T-cell (primary cell): ENCODE data around the gene CD160. TPM values are rescaled to one million over a fixed set of nuclear protein-coding genes. Genes with fewer than 3 reads are reported as not detected.
"Not testable (repeated sequence)": the region's sequence is repeated elsewhere in the genome, so short reads cannot be mapped to it uniquely, and the experiment has no call there.

Experiments used
- ATAC-seq, 4 experiments: fragments of 200-7000 bp in 3 of 4; fragments of 150-1000 bp in 1 of 4; cut with Tn5 transposase; replicated peaks in 1 of 4; 1 replicate in 3 of 4; 2 replicates in 1 of 4; pipeline ENCODE4 v1.10.0; 2021; ENCODE audit warnings: moderate library complexity in 3 of 4, mild to moderate bottlenecking in 2 of 4, moderate number of reproducible peaks in 1 of 4
- CTCF ChIA-PET, 2 donors: fragments of 300-600 bp; sonication (Branson Sonifier 250); formaldehyde crosslinking; loops; one replicate each; lab custom pipeline; 2022; ENCODE audit warnings: antibody characterized with exemption in 2 of 2; lab: Charles Lee
- POLR2A ChIA-PET, 2 donors: fragments of 300-600 bp; sonication (Branson Sonifier 250); formaldehyde crosslinking; loops; one replicate each; lab custom pipeline; 2022; ENCODE audit warnings: antibody characterized with exemption in 2 of 2; lab: Charles Lee
- DNase-seq, 35 experiments: peaks; one replicate each; pipeline versions ENCODE4 v3.0.0 to v3.0.0-alpha.2; 2013 to 2023
- H3K27ac ChIP-seq: one replicate; pipeline ENCODE4 v1.5.1; 2013; ENCODE audit warnings: low read length
- H3K27me3 ChIP-seq, 2 experiments: replicated peaks in 1 of 2; 1 replicate in 1 of 2; 2 replicates in 1 of 2; pipeline versions ENCODE4 v1.6.1 to v1.7.0; 2013; ENCODE audit warnings: low read length in 1 of 2, mixed read lengths in 1 of 2; ENCODE audit not compliant: control insufficient read depth in 2 of 2, insufficient read depth in 2 of 2; ENCODE audit errors: extremely low read depth in 1 of 2
- H3K36me3 ChIP-seq, 2 donors: 1 replicate in 1 of 2; 2 replicates in 1 of 2; pipeline versions ENCODE4 v1.6.1 to v1.7.0; 2013; ENCODE audit warnings: low read length in 1 of 2; ENCODE audit not compliant: control insufficient read depth in 2 of 2, insufficient read depth in 1 of 2; ENCODE audit errors: extremely low read depth in 1 of 2
- H3K4me1 ChIP-seq, 2 experiments: 1 replicate in 1 of 2; 2 replicates in 1 of 2; pipeline versions ENCODE4 v1.6.1 to v1.7.0; 2013; ENCODE audit warnings: low read length in 2 of 2, mixed read lengths in 1 of 2; ENCODE audit not compliant: insufficient read depth in 2 of 2, control insufficient read depth in 1 of 2; ENCODE audit errors: extremely low read depth in 1 of 2
- H3K4me3 ChIP-seq, 2 donors: 1 replicate in 1 of 2; 2 replicates in 1 of 2; pipeline versions ENCODE4 v1.5.1 to v1.7.0; 2013; ENCODE audit warnings: mild to moderate bottlenecking in 2 of 2, low read length in 1 of 2, moderate library complexity in 1 of 2; ENCODE audit not compliant: control insufficient read depth in 1 of 2; ENCODE audit errors: extremely low read depth in 1 of 2
- H3K9me3 ChIP-seq: 2 replicates; pipeline ENCODE4 v1.7.0; 2013
- H3K27ac Mint-ChIP-seq, 2 donors: one replicate each; pipeline ENCODE4 v1.8.0; 2020 to 2021; ENCODE audit warnings: mild to moderate bottlenecking in 2 of 2, mixed read lengths in 2 of 2
- H3K27me3 Mint-ChIP-seq, 2 donors: one replicate each; pipeline ENCODE4 v1.8.0; 2021 to 2022; ENCODE audit warnings: mixed read lengths in 2 of 2
- H3K36me3 Mint-ChIP-seq: one replicate; pipeline ENCODE4 v1.8.0; 2021; ENCODE audit warnings: mixed read lengths
- H3K4me1 Mint-ChIP-seq, 3 donors: one replicate each; pipeline ENCODE4 v1.8.0; 2020 to 2022; ENCODE audit warnings: mixed read lengths in 3 of 3, mild to moderate bottlenecking in 1 of 3
- H3K4me3 Mint-ChIP-seq, 3 donors: one replicate each; pipeline ENCODE4 v1.8.0; 2020 to 2022; ENCODE audit warnings: mild to moderate bottlenecking in 3 of 3, mixed read lengths in 3 of 3, moderate library complexity in 3 of 3
- H3K9me3 Mint-ChIP-seq, 3 donors: one replicate each; pipeline ENCODE4 v1.8.0; 2020 to 2022; ENCODE audit warnings: mixed read lengths in 3 of 3
- WGBS: methylation state at CpG from one replicate; pipeline ENCODE4 v1.1.5; 2013; ENCODE audit warnings: missing lambda C conversion rate; ENCODE audit not compliant: insufficient coverage; 5-methylcytosine and 5-hydroxymethylcytosine counted together
- total RNA-seq, 35 experiments: library from RNA in 6 of 35; stranded (reverse) in 6 of 35; fragments of 120-200 nt in 1 of 35; gene quantifications; one replicate each; pipeline versions ENCODE4 v1.2.1 to v1.2.4 and lab custom pipeline; 2013 to 2026

CD160 gene
- total RNA-seq, 5 donors from 2014 or later (not counting 1 experiment from before 2014, with no cell fraction given), result 0.53 to 9.1 (median 1.7) TPM

GRCh38 chr1:145766926-145767325 is 47.6 kb downstream of the CD160 start:
- CTCF ChIA-PET, ATAC-seq, H3K27me3 Mint-ChIP-seq, H3K27ac Mint-ChIP-seq, H3K27ac ChIP-seq, H3K4me3 ChIP-seq, H3K27me3 ChIP-seq, POLR2A ChIA-PET, H3K9me3 ChIP-seq, H3K4me3 Mint-ChIP-seq, H3K4me1 ChIP-seq, H3K9me3 Mint-ChIP-seq, H3K4me1 Mint-ChIP-seq, DNase-seq: not testable (repeated sequence)
- WGBS, result 95% methylated on average over 11 of the region's 29 CpGs
- peaks cover 48% of the 10 kb centered on the region for H3K36me3 Mint-ChIP-seq
- H3K36me3 ChIP-seq, result peaks cover 1 to 16% of the 10 kb centered on the region in 2 donors

- H3K4me3 Mint-ChIP-seq, H3K27ac ChIP-seq, POLR2A ChIA-PET, H3K27me3 Mint-ChIP-seq, H3K9me3 ChIP-seq, H3K4me1 ChIP-seq, H3K27me3 ChIP-seq, H3K4me1 Mint-ChIP-seq, CTCF ChIA-PET, ATAC-seq, H3K4me3 ChIP-seq, H3K9me3 Mint-ChIP-seq, DNase-seq, H3K27ac Mint-ChIP-seq: not testable (repeated sequence)
- H3K36me3 Mint-ChIP-seq, result peaks cover 49% of the 10 kb centered on the region
- WGBS, result 94% methylated on average over 3 of the region's 10 CpGs
- peaks cover 0 to 25% of the 10 kb centered on the region in 2 donors for H3K36me3 ChIP-seq
Observed at GRCh38 chr1:145768004-145768403, 48.7 kb downstream of the CD160 start.

GRCh38 chr1:145771056-145771455 is 51.8 kb downstream of the CD160 start:
- Histone ChIP-seq H3K27ac (no peak overlapping the region), H3K36me3 (peaks cover 0 to 25% of the 10 kb centered on the region in 2 donors), H3K9me3 (no peaks in the 10 kb centered on the region), H3K4me1 (no peaks in the 10 kb centered on the region), H3K27me3 (no peaks in the 10 kb centered on the region), H3K4me3 (no peak overlapping the region)
- ChIA-PET POLR2A (no interaction called here), CTCF (no interaction called here)
- H3K9me3 Mint-ChIP-seq, result no peaks in the 10 kb centered on the region
- H3K27ac Mint-ChIP-seq, result no peak overlapping the region
- peaks cover 8 to 17% (median 10%) of the 10 kb centered on the region in 3 donors for H3K4me1 Mint-ChIP-seq
- no peak for ATAC-seq
- peaks cover 50% of the 10 kb centered on the region for H3K36me3 Mint-ChIP-seq
- DNase-seq, result no peak
- no peaks in the 10 kb centered on the region for H3K27me3 Mint-ChIP-seq
- no peak overlapping the region for H3K4me3 Mint-ChIP-seq
- 100% methylated on average over 1 of the region's 1 CpG for WGBS

DNA sequence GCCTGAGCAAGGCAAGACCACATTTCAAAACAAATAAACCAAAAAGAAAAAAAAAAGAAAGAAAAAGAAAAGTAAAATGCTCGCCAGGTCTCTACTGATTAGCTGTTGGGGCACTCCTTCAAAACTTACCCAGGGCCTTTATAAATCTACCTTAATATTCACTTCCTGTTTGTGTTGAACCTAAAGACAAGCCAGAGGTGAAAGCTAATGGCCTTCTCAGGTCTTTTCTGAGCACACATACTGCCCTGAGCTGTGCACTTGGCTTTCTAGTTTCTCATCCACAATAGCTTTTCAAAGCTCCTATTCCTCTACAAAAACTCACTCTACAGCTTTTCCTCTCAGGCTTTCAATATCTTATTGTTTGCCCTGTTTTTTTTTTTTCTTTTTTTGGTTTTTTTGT is 54.1 kb downstream of the CD160 start:
- no peak overlapping the region for H3K27ac ChIP-seq
- DNase-seq (no peak), ATAC-seq (no peak)
- H3K4me1 ChIP-seq, result no peaks in the 10 kb centered on the region
- no peaks in the 10 kb centered on the region for H3K9me3 ChIP-seq
- no peak overlapping the region for H3K4me3 ChIP-seq
- peaks cover 0 to 24% of the 10 kb centered on the region in 2 donors for H3K36me3 ChIP-seq
- Mint-ChIP-seq H3K4me3 (no peak overlapping the region), H3K36me3 (peaks cover 45% of the 10 kb centered on the region), H3K9me3 (no peaks in the 10 kb centered on the region), H3K4me1 (peaks cover 8 to 17% (median 10%) of the 10 kb centered on the region in 3 donors), H3K27ac (peak overlapping the region; percentile 81 to 82), H3K27me3 (no peaks in the 10 kb centered on the region)
- CTCF ChIA-PET, result no interaction called here
- POLR2A ChIA-PET, result no interaction called here
- no CpG with 5 or more reads among the region's 1 CpG for WGBS
- no peaks in the 10 kb centered on the region for H3K27me3 ChIP-seq

DNA sequence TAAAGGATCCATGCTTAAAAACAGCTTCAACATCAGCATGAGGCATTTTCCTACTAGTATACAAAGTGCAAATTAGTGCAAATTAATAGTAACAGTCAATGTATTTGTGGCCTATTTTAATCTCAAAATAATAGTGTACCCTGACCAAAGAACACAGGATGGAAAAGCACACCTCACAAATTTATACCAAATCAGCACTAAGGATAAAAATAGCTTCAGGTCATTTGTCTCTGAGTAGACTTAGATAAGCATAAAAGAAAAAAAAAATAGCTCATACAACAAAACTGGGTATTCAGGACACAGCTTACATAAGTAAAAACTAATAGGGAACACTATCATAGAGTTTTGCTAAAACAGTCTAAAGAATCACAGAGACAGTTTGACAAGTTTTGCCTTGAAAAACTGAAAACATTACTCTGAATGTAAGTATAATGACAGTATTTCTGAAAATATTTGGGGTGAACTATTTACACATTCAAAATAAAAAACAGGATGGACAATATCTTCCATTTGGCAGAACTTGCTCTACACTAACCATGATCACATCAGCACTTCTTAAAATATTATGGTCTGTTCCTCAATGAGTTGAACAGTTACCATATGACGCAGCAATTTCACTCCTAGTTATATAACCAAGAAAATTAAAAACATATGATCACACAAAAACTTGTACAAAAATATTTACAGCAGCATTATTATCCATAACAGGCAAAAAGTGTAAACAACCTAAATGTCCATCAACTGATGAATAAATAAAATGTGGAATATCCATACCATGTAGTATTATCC is 58.3 kb downstream of the CD160 start:
- ChIA-PET POLR2A (interaction anchor here in 1 of 2 donors (0.6 kb wide), 1 partner anchor 21 kb away, joined by 10 read pairs; no protein-coding TSS in a partner anchor), CTCF (no interaction called here)
- H3K27ac ChIP-seq, result no peak overlapping the region
- Mint-ChIP-seq H3K4me3 (no peak overlapping the region), H3K9me3 (no peaks in the 10 kb centered on the region), H3K27ac (peak overlapping the region in 1 of 2 donors; percentile 46), H3K27me3 (no peaks in the 10 kb centered on the region), H3K36me3 (peaks cover 31% of the 10 kb centered on the region), H3K4me1 (peaks cover 8 to 13% (median 13%) of the 10 kb centered on the region in 3 donors)
- no peaks in the 10 kb centered on the region for H3K9me3 ChIP-seq
- WGBS, result no CpG with 5 or more reads among the region's 1 CpG
- no peak overlapping the region for H3K4me3 ChIP-seq
- no peaks in the 10 kb centered on the region for H3K4me1 ChIP-seq
- H3K36me3 ChIP-seq, result peaks cover 0 to 5% of the 10 kb centered on the region in 2 donors
- DNase-seq, result no peak
- no peaks in the 10 kb centered on the region for H3K27me3 ChIP-seq
- ATAC-seq, result no peak

GRCh38 chr1:145778146-145778540 is 58.8 kb downstream of the CD160 start:
- CTCF ChIA-PET, result no interaction called here
- H3K27ac Mint-ChIP-seq, result no peak overlapping the region

More at GRCh38 chr1:145778146-145778540, 58.8 kb downstream of the CD160 start:
- no peaks in the 10 kb centered on the region for H3K27me3 ChIP-seq
- WGBS, result no CpG with 5 or more reads among the region's 1 CpG
- H3K27ac ChIP-seq, result no peak overlapping the region
- Mint-ChIP-seq H3K4me3 (no peak overlapping the region), H3K27me3 (no peaks in the 10 kb centered on the region), H3K36me3 (peaks cover 27% of the 10 kb centered on the region), H3K4me1 (peaks cover 8 to 13% (median 13%) of the 10 kb centered on the region in 3 donors), H3K9me3 (no peaks in the 10 kb centered on the region)
- H3K4me1 ChIP-seq, result no peaks in the 10 kb centered on the region
- H3K36me3 ChIP-seq, result peaks cover 0 to 3% of the 10 kb centered on the region in 2 donors
- DNase-seq (no peak), ATAC-seq (no peak)
- POLR2A ChIA-PET, result no interaction called here
- H3K4me3 ChIP-seq, result no peak overlapping the region
- H3K9me3 ChIP-seq, result no peaks in the 10 kb centered on the region
